Keratinocyte (primary cell): ENCODE measurements around the gene NANOS3.

Experiments used
- CTCF ChIP-seq, 3 experiments: IDR thresholded peaks in 1 of 3; conservative IDR thresholded peaks in 1 of 3; optimal IDR thresholded peaks in 1 of 3; 2 replicates in 2 of 3; 3 replicates in 1 of 3; pipeline versions ENCODE3 to v1.5.1; 2011; ENCODE audit warnings: low read length in 3 of 3, mild to moderate bottlenecking in 3 of 3, moderate library complexity in 2 of 3, control low read depth in 1 of 3, inconsistent platforms in 1 of 3; ENCODE audit not compliant: insufficient read depth in 2 of 3; ENCODE audit errors: extremely low read depth in 1 of 3
- EZH2 ChIP-seq: IDR thresholded peaks from one replicate; pipeline ENCODE4 v1.6.1; 2012; ENCODE audit warnings: inconsistent platforms, mild to moderate bottlenecking, low read length, moderate library complexity

GRCh38 chr19:13884726-13885591 is 8.0 kb downstream of the NANOS3 start:
- TF ChIP-seq CTCF (optimal IDR thresholded peaks at IDR 0.05 in 1 of 3, IDR thresholded peaks at IDR 0.05 in 1 of 3, conservative IDR thresholded peaks at IDR 0.05 in 1 of 3; ENCODE audit: extremely low read depth in 1 of 3, insufficient read depth in 2 of 3, low read length in 3 of 3) (no peak), EZH2 (no peak)
